Activated T-cell treated with anti-CD3 and anti-CD28 coated beads for 4 hours (primary cell): Measurements from ENCODE around the gene TNFAIP8.
A peak's percentile ranks its signal among the peaks of the same experiment; 100 is the strongest.

Source experiments
- DNase-seq: peaks from one replicate; pipeline ENCODE4 v3.0.0-alpha.2; 2020

The TNFAIP8 gene

GRCh38 chr5:119353686-119354366 is 2.0 kb upstream of the TNFAIP8 start:
- DNase-seq: no peak

- DNase-seq: no peak
Measured at GRCh38 chr5:119354537-119355243, 1.1 kb upstream of the TNFAIP8 start.

GRCh38 chr5:119355244-119355638 is 578 bp upstream of the TNFAIP8 start:
- DNase-seq: no peak

- DNase-seq: no peak
Measured at GRCh38 chr5:119356612-119357188, 881 bp downstream of the TNFAIP8 start.

- DNase-seq: no peak
Measured at GRCh38 chr5:119357270-119357669, 1.5 kb downstream of the TNFAIP8 start.

GRCh38 chr5:119357808-119358529 is 2.1 kb downstream of the TNFAIP8 start:
- no peak for DNase-seq

GRCh38 chr5:119358530-119358900 is 2.7 kb downstream of the TNFAIP8 start:
- DNase-seq: no peak

GRCh38 chr5:119358901-119359603 is 3.2 kb downstream of the TNFAIP8 start:
- DNase-seq: no peak

- DNase-seq: no peak
Measured at GRCh38 chr5:119359737-119360413, 4.1 kb downstream of the TNFAIP8 start.

GRCh38 chr5:119360905-119361593 is 5.2 kb downstream of the TNFAIP8 start:
- no peak for DNase-seq

GRCh38 chr5:119361594-119362125 is 5.8 kb downstream of the TNFAIP8 start:
- DNase-seq: no peak

GRCh38 chr5:119362714-119363113 is 6.9 kb downstream of the TNFAIP8 start:
- no peak for DNase-seq

GRCh38 chr5:119363271-119363670 is 7.5 kb downstream of the TNFAIP8 start:
- no peak for DNase-seq

GRCh38 chr5:119363936-119364335 is 8.1 kb downstream of the TNFAIP8 start:
- no peak for DNase-seq

- no peak for DNase-seq
Measured at GRCh38 chr5:119365847-119366539, 10.2 kb downstream of the TNFAIP8 start.

- no peak for DNase-seq
Measured at GRCh38 chr5:119366540-119366881, 10.7 kb downstream of the TNFAIP8 start.

- no peak for DNase-seq
Measured at GRCh38 chr5:119367502-119368237, 11.9 kb downstream of the TNFAIP8 start.

GRCh38 chr5:119368238-119368630 is 12.4 kb downstream of the TNFAIP8 start:
- peak; percentile 44 for DNase-seq

GRCh38 chr5:119370486-119370885 is 14.7 kb downstream of the TNFAIP8 start:
- no peak for DNase-seq

- DNase-seq: no peak
Measured at GRCh38 chr5:119371146-119371545, 15.3 kb downstream of the TNFAIP8 start.
